T-helper 1 cell (primary cell): ENCODE results near the gene LRRC1.

Source experiments
- DNase-seq, 5 donors: peaks; one replicate each; pipeline ENCODE4 v3.0.0-alpha.2; 2012 to 2020

LRRC1 gene

DNA sequence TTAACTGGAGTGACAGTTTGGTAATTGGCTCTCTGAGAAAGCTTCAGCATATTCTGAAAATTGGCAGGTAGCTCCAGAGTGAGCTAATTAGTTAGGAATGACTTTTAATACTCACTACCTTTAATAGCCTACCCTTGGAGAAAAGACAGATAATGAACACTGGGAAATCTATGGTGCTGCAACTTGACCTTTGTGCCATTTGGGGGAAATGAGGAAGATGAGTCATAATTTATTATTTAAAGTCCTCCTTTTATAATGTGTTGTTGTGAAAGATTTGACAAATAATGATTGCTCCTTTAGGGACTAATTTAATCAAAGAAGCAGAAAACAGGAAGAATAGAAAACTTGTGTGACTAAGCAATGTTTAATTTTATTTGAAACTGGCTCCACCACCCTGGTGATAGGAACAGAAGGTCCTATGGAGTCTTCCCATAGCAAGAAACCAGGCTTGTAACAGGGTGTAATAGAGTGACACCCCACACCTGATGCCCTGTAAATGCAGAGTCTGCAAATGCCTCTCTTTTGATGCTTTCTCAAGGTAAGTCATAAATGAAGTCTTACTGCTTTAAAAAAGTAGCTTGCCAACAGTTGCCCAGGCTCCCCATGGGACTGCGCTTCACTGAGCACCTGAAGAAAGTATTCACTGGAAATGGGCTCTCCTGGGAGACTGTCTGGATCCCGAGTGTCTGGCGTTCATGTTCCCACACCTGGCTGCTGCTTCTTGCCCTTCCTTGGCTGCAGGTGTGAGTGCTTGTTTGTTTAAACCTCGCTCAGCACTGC, 134.4 kb downstream of the LRRC1 start:
- no peak for DNase-seq

DNA sequence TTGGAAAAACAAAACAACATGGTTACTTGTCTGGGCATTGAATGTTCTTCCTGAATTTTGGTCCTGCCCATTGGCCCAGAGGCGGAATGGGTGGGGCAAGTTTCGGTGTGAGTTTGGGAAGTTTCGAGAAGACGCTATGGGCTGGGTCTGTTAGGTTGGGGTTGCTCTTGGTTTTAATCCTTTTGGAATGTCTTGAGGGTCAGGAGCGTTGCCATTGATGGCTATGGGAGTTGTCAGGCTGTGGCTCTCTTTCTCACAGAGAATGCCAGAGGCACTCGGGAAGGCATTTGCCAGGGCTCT, 135.0 kb downstream of the LRRC1 start:
- DNase-seq = no peak

DNA sequence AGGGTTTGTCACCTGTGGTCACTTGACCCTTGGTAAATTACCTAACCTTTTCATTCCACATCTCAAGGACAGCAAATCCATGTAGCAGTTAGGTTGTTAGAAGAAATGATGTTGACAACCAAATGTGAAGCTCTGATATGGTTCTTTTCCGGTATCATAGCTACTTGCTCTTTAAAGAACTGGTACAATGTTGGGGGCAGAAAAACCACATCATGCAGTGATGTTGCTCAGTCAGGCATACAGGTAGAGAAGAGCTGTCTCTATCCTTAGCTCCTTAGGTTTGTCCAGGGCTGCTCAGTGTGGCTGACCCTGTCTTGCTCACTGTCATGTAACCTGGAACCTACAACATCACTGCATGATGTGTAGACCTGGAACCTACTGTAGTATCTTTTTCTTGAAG, 135.5 kb downstream of the LRRC1 start:
- no peak for DNase-seq

DNA sequence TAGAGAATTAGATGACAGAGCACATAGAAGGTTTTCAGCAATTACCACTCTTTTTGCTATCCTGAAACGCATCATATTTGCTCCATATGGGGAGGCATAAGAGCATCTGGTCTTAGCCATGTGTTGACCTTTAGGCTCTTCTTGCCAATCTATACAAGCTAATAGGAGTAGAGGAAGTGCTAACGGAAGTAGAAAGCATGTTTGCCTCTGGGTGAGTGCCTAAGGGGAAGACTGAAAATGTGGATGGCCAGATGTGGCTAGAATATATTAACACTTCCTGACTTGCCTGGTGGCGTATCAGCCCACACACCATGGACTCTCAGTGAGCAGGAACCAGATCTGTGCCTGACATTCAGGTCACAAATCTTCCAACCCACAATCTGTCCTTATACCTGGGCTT, 136.3 kb downstream of the LRRC1 start:
- DNase-seq = no peak

DNA sequence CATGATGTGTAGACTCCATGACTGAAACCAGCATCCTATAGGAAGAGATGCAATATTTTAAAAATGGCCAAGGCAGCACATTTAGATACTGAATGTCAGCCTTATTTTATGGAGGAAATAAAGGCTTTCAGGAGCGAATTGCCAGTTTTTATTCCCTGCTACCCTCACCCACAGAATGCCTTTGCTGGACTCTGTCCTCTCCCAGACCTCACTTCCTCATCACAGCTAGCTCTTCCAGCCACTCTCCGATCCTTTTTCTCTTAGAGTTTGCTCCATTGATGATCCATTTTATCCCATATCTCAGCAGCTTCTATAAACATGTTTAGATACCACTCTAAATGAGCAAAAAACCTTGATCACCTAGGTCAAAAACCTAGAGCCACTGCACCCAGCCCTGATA, 137.7 kb downstream of the LRRC1 start:
- DNase-seq = no peak

DNA sequence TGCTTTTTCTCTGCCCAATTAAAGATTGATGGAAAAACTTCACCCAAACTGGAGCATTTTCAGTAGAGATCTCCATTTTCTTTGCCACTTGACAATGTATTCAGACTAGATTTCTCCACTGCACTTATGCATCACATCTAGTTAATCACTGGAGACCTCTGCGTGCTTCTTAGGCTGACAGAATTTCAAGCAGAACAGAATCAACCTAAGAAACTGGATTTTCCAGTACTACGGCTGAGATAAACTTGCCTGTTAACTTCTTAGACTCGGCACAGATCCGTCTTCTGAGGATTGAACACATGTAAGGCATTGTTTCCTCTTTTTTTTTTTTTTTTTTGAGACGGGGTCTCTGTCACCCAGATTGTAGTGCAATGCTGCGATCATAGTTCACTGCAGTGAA, 139.2 kb downstream of the LRRC1 start:
- DNase-seq = no peak

DNA sequence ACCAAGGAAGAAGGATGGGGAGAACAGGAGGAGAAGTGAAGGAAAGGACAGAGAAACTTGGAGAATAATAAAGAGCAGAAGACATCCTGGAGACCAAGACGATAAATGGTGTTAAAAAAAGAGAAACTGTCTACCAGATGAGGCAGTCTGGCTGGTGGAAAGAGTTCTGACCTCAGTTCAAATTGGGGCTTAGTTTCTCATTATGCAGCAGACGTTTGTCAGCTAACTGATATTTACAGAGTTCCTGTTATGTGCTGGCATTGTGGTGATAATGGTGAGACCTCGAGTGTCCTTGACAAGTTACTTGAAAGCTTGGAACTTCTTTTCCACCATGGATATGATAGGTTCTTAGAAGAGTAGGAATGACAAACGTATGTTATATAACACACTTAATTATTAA, 142.7 kb downstream of the LRRC1 start:
- no peak for DNase-seq

DNA sequence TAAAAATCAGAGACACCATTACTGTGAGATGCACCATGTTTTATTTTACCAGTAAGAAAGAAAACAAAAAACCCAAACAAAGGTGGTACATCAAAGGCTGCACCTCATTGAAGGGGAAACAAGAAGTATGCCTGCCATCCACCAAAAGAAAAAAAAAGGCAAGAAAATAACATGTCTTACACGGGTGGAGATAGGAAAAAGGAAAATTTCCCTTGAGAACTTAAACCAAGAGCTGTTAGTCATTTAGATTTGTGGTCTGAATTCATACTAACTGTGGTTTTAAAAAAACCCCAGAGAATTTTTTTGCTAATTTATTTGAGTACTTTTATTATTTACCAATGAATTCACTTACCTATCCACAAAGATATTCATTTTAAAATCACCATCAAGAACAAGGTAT, 144.0 kb downstream of the LRRC1 start:
- no peak for DNase-seq

DNA sequence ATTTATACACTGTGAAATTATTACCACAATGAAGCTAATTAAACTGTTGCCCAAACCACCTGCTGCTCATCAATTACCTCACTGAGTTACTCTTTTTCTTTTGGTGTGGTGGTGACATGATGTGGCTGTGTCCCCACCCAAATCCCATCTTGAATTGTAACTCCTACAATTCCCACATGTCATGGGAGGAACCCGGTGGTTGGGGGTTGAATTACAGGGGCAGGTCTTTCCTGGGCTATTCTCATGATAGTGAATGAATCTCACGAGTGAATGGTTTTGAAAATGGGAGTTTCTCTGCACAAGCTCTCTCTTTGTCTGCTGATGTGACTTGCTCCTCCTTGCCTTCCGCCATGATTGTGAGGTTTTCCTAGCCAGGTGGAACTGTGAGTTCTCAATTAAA, 145.0 kb downstream of the LRRC1 start:
- no peak for DNase-seq

DNA sequence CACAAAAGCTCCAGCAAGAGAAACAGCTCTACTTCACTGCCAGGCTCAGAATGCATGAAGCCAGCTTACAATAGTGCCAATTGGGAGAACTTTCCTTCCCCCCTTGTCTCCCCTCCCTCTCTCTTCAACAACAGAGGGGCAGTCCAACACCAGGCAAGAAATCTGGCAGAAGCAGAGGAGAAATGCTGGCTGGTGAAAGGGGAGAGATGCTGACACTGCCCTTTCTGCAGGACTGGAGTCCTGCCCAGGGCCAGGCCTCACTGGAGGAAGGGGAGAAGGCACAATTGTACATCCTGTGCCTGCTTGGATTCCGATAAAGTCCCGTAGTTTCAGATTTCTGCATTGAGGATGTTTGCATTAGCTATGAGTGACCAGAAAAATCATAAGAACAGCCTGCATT, 148.6 kb downstream of the LRRC1 start:
- no peak for DNase-seq

DNA sequence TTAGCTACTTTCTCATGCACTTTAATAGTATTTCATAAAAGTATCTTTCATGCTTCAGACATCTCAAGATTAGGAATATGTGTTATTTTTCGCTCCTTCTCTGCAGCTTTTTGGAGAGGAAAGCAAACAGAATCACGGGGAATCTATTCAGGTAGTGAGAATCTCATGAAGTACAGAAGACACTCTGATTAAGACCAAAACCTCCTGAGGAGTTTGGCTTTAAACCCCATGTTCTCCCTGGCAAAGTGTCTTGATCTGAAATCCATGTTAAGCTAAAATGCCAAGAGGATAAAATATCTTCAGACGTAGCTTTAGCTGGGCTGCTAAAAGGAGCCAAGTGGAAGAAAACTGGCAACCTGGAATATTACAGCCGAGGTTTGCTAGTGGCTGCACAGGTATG, 149.3 kb downstream of the LRRC1 start:
- no peak for DNase-seq

DNA sequence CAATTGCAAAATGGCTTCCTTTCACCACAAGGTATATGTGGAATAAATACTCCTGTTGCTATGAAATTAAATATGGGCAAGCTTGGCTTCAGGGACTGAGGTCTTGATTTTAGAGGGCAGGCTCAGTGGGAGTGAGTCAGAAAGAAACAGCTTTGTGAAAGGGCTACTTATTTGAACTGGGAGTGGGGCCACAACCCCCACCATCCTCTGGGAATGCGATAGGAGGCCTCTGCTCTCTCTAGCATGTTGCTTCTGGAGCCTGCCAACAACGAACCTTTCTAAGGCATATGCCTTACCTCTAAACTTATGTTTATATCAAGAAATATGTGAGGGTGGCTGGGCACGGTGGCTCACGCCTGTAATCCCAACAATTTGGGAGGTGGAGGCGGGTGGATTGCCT, 149.7 kb downstream of the LRRC1 start:
- no peak for DNase-seq

DNA sequence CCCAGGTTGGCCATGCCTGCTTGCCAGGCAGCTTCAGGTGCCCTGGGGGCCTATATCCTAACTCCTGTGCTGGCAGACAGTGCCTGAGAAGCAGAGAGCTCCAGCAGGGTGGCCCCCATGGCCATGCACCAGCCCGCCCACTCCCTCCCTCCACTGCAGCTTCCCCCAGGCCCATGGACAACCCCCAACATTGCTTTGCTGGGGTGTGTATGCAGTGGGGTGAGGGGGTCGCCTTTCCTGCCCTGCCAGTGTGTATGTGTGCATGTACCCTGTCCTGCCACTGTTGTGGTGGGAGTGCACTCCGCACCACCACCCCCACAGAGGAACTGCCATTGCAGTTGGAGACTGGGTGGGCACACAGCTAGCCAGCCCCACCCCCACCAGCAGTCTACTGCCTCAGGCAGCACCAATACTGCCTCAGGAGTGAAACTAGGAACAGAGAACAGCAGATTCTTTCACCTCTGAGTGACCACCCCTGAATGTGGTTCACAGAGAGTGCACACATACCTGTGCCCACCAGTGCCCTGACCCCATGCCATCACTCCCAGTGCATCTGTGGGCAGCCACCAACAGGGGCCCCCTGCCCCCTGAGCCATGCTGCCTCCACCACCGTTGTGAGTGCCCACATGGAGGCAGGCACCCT, 151.1 kb downstream of the LRRC1 start:
- DNase-seq = no peak

DNA sequence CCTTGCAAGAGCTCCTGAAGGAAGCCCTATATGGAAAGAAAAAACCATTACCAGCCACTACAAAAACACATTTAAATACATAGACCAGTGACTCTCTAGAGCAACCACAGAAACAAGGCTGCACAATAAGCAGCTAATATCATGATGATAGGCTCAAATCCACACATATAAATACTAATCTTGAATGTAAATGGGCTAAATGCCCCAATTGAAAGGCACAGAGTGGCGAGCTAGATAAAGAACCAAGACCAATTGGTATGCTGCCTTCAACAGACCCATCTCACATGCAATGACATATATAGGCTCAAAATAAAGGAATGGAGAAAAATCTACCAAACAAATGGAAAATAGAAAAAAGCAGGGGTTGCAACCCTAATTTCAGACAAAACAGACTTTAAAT, 153.0 kb downstream of the LRRC1 start:
- DNase-seq = no peak

DNA sequence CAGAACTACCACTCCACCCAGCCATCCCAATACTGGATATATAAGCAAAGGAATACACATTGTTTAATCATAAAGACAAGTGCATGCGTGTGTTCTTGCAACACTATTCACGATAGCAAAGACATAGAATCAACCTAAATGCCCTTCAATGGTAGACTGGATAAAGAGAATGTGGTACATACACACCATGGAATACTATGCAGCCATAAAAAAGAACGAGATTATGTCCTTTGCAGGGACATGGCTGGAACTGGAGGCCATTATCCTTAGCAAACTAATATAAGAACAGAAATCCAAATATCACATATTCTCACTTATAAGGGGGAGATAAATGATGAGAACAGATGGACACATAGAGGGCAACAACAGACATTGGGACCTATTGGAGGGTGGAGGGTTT, 156.6 kb downstream of the LRRC1 start:
- no peak for DNase-seq

DNA sequence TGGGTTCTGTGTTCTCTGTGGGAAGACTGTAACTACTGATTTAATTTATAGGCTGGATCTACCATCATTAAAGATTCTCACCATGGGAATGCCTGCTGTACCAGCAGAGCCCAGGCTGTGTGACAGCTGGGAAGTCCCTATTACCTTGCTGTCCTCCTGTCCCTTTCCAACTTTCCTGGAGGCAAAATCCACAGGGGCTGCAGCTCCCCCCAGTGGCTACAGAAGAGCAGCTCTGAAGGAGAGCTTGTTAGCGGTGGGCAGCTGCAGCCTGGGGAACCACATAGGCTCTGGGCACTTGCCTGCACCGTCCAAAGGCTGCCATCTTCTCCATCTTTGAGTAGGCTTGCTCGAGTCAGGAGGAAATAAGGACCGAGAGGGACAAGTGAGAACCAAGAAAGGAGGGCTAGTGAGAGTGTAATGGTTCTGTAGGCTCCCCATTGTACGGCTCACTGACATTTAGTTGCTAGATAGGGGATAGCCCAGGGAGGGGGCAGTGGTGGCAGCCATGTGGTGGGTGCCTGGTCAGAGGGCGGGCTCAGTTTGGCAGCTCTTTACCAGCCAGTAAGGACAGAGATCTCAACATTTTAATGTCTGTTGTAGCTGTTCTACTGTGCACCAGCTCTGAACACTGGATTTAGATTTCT, 161.4 kb downstream of the LRRC1 start:
- no peak for DNase-seq

DNA sequence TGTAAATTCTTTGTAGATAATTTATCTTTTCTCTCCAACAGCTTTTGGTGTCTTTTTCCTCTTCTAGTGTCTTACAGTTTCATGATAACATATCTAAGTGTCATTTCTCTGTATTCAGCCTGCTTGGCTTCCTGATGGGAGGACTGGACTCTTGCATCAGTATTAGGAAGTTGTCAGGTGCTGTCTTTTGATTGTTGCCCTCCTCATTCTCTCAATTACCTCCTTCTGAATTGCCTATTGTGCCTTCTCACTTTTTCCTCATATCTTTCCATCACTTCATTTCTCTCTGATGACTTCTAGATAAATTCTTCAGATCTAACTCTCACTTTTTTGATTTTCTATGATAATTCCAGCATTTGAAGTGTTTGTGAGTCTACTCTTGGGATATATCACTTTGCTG, 162.0 kb downstream of the LRRC1 start:
- no peak for DNase-seq

DNA sequence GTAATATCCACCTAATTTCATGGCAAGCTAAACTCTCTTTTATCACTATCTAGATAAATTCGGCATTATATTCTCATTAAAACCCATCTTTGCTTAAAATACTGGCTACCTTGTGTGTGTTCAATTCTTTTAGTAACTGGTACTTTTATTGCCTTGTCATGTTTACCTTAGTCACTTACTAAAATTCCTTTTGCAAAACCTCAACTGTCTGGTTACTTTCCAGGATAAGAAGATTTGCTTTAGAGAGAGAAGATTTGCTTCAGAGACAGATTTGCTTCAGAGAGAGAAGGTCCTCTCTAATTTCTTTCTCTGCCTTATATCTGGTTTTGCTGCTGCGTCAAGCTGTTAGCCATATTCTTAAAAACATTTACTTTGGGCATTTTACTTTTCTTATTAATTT, 164.9 kb downstream of the LRRC1 start:
- no peak for DNase-seq

DNA sequence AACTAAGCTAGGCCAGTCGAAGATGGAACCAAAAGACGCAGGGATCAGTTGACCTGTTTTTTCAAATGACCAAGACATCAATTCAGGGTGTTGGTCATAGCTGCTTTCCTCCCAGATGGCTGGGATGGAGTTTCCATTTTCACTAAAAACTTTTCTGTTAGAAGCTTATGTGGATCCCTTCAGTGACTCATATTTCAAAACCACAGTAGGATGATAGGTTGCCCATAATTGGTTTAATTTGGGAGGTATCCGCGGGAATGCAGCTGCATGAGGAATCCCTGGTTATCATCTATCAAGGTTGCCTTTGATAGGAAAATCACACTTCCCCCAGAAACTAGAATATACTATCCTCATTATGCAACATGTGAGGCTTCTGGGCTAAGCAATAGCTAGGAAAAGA, 165.5 kb downstream of the LRRC1 start:
- no peak for DNase-seq

DNA sequence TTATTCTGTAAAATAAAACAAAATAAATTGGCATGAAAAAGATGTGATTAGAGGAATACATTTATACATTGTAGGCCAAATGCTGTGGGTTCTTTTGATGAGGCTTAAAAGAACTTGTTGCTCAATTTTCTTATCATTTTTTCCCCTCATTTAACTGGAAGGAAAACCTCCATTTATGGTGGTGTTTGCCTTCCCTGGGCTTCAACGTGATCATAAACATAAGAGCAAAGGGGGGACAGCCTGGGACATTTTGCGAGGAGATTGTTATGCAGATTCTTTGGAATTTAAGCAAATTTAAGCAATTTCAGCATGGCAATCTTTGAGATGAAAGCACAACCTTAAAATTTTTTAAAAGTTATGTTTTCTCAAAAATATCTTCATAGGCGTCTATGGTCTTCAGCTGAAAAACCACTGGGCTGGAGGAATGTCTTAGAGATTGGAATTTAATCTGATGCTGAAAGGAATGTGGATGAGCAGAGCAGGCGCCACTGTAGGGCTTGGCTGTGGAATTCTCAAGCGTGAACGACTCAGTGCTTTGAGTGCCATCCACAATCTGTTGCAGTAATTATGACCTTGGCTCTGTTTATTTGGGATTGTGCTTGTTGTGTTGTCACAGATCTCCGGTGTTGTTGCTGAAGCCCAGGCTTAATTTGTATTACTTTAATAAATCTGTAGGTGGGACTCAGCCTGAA, 167.0 kb downstream of the LRRC1 start:
- no peak for DNase-seq

DNA sequence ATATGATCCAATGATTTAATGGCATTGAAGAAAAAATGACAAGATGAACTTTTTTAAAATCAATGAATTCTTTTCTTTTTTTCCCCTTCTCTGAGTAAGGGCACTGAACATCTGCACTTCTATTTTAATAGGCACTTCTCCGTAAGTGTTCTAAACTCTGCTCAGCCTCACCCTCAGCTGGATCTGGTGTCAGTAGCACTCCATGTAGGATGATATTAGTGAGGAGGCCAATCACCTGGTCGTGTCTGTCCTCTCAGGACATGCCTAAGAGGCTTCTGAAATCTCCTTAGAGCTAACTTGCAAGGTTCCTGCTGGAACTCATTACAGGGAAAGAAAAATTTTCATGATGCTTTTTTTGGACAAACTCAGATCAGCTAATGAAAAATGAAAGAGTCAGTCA, 167.8 kb downstream of the LRRC1 start:
- DNase-seq = no peak

DNA sequence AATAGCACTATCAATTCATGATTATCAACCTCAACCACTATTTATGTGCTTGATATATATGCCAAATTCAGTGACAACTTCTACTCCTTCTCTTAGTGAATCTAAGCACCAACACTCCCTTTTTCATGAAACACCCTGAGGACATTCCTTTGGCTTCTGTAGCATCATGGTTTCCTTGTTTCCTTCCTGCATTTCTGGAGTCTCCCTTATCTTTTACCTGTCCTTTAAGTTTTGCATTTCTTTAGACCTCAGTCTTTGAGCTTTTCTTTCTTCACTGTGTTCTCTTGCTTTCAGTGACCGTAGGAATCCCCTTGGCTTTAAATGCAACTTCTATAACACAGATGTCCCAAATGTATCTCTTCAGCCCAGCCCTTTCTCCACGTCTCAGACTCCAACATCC, 172.6 kb downstream of the LRRC1 start:
- DNase-seq = no peak
